H54 (cell line): ENCODE measurements around the gene MAN1C1.

Experiments
- DNase-seq: peaks from one replicate; pipeline ENCODE4 v3.0.0; 2011; ENCODE audit warnings: low spot score, mixed read lengths; ENCODE audit not compliant: insufficient read length
- FAIRE-seq: peaks from 3 replicates; lab custom pipeline; 2011; peaks lifted over from hg19 to GRCh38; lab: Jason Lieb, UNC
- POLR2A ChIP-seq: IDR thresholded peaks from 2 replicates; pipeline ENCODE4 v1.6.1; 2011; ENCODE audit warnings: low read depth, mild to moderate bottlenecking, low read length

MAN1C1 gene

GRCh38 chr1:25743164-25744139 is 126.9 kb downstream of the MAN1C1 start:
- TF ChIP-seq POLR2A, result no peak
- no peak for DNase-seq
- no peak for FAIRE-seq

- no peak for TF ChIP-seq POLR2A
- DNase-seq (peak; percentile 16), FAIRE-seq (peak; percentile 30)
Measured at GRCh38 chr1:25744140-25744581, 127.6 kb downstream of the MAN1C1 start.

GRCh38 chr1:25744636-25745425 is 128.2 kb downstream of the MAN1C1 start:
- DNase-seq, result no peak
- no peak for FAIRE-seq
- TF ChIP-seq POLR2A, result no peak

DNA sequence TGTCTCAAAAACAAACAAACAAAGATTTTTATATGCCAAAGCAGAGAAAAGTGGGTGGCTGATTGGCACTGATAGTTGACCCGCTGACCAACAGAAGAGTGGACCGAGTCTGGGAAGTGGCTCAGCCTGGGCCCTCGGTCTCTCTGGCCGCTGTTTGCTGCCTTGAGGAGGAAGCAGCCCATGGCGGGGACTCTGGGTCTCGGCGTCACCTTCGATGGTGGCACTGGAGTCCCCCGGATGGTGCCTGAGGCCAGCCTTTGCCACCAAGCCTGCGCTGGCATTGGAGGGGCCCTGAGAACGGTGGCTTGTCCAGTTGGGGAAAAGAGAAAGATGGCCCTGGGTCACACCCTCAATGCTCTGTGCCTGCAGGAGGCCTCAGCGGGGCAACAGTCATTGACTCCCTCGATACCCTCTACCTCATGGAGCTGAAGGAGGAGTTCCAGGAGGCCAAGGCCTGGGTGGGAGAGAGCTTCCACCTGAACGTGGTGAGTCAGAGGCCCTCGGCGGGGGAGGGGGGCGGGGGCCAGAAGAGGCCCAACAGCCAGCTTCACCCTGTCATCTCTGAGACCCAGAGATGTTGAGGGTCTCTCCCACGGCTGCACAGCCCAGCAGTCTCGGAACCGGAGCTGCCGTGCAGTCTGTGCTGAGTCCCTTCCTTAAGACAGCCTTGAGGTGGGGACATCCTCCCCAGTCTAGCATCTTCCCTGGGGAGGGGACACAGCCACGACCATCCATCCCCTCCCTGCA is 129.9 kb downstream of the MAN1C1 start:
- no peak for TF ChIP-seq POLR2A
- FAIRE-seq, result no peak
- DNase-seq, result no peak

GRCh38 chr1:25747046-25747719 is 130.6 kb downstream of the MAN1C1 start:
- no peak for TF ChIP-seq POLR2A
- FAIRE-seq (no peak), DNase-seq (no peak)

DNA sequence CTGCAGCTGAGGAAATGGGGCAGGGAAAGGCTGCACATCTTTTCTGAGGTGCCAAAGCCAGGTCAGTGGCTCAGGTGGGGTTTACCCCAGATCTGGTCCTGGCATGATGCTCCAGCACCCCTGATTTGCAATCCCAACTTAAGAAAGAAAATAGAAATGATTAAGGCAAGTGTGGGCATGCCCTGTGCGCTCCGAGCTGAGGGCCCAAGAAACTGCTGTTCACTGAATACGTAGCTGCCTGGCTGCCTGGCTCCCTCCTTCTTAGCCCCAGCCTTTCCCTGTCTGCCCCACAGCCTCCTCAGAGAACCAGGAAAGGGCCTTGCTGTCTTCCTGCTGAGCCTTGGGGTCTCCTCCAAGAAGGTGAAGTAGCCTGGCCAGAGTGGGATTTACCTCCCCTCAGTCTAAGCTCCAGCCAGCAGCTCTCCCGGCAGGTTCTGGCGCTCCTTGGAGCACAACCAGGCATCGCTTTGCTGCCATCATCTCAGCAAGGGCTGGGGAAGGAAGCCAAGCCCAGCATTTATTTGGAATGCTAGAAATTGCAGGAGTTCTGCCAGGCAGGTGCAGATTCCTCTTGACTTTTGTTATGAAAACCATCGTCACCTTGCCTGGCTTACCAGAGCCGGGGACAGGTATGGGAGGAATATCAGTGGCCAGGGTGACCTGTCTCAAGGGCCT is 132.1 kb downstream of the MAN1C1 start:
- DNase-seq, result no peak
- FAIRE-seq, result no peak
- TF ChIP-seq POLR2A, result no peak

- no peak for TF ChIP-seq POLR2A
- no peak for FAIRE-seq
Measured at GRCh38 chr1:25750923-25751605, 134.5 kb downstream of the MAN1C1 start.

DNA sequence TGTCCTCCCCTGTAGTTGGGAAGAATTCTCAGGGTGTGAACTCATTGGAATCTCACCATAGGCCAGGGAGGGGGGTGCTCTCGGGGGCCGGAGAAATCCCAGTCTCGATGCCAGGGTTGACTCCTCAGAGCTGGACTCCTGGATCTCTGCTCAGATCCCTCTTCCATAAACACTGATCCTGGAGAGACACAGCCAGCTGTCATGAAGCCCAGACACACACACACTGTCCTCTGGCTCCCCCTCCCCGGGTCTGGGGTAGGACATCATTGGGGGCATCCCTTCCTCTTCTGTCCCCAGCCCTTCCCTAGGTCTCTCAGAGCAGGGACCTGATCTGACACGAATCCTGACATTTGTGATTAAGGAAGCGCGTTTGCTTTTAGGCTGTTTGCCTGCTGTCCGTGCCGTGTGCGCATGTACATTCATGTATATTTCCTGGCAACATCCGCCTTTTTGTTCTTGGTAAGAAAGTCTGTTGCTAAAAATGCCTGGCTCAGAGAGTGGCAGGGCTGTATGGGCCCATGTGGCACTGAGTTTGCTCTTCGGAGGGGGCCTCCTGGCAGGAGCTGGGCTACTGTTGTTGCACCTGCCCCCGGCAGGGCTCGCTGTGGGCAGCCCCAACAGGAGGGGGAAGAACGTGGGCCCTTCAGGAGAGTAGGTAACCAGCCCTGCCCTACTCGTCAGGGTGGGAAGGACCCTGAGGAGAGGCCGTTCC is 138.0 kb downstream of the MAN1C1 start:
- no peak for FAIRE-seq
- DNase-seq, result no peak
- TF ChIP-seq POLR2A, result no peak

More at GRCh38 chr1:25750923-25751605, 134.5 kb downstream of the MAN1C1 start:
- no peak for DNase-seq

DNA sequence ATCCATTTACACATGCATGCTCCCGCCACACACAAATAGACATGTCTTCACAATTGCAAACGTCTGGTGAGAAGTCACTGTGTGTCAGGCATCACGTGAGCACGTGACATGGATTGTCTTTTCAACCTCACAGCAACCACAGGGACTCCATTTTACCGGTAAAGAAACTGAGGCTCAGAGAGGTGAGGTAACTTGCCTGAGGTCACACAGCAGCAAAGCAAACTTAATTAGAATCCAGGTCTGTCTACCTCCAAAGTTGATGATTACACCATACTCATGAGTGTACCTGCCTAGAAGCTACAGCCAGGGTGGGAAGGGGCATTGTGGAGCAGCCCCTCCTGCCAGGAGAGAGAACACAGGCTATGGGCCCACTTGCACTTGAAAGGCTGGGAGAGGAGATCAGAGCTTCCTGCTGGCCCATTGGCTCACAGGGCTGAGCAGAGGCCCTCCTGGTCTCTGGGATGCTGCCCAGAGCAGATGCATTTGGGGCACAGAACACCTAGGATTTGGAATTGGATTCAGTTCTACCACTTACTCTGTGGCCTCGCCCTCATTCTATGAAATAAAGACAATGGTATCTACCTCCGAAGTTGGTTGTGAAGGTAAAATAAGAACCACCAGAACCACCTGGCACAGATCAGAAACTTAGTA is 139.0 kb downstream of the MAN1C1 start:
- FAIRE-seq (no peak), DNase-seq (no peak)
- TF ChIP-seq POLR2A, result no peak

DNA sequence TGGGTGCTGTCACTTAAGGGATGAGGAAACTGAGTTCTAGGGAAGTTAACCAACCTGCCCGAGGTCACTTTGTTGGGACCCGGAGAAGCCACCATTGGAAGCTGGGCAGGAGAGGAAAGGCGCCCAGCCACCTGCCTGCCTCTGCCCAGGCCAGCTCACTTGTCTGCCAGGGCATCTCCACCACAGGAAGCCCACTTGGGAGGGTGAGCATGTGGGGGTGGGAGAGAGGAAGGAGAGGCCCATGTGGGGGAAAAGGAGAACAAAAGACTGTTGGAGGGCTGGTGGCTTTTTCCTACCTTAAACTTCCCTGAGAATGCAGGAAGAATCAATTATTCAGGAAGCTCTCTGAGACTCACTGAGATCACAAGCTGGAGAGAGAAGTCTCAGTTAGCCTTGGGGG is 139.6 kb downstream of the MAN1C1 start:
- no peak for FAIRE-seq
- no peak for TF ChIP-seq POLR2A
- DNase-seq, result no peak
